OCI-LY7 (cell line): ENCODE data around the gene ANKRD34A. TPM values are rescaled to one million over a fixed set of nuclear protein-coding genes. Genes with fewer than 3 reads are reported as not detected.
A peak's percentile ranks its signal among the peaks of the same experiment; 100 is the strongest.
"Not testable (repeated sequence)": the region's sequence is repeated elsewhere in the genome, so short reads cannot be mapped to it uniquely, and the experiment has no call there.

Source experiments
- BruUV-seq: library from RNA; stranded (reverse); fragments of 400-500 nt; replicated peaks from 2 replicates; lab custom pipeline; 2021; lab: Mats Ljungman, UMichigan
- CTCF ChIA-PET: fragments of 300-600 bp; sonication (Branson Sonifier 250); formaldehyde crosslinking; loops from one replicate; lab custom pipeline; 2022; ENCODE audit warnings: antibody characterized with exemption; ENCODE audit not compliant: unreplicated experiment; lab: Charles Lee
- POLR2A ChIA-PET: fragments of 300-600 bp; sonication (Branson Sonifier 250); formaldehyde crosslinking; loops from one replicate; lab custom pipeline; 2022; ENCODE audit warnings: antibody characterized with exemption; lab: Charles Lee
- DNase-seq: peaks from one replicate; pipeline ENCODE4 v3.0.0-alpha.2; 2015; ENCODE audit warnings: low spot score
- H2AFZ ChIP-seq: fragments of 200-600 bp; sonication (generic), shearing (Covaris generic); 2 replicates; pipeline ENCODE4 v1.6.1; 2014; ENCODE audit warnings: mild to moderate bottlenecking, antibody characterized with exemption, low read length, moderate library complexity
- H3K27ac ChIP-seq: fragments of 200-600 bp; sonication (generic); 2 replicates; pipeline ENCODE4 v1.5.1; 2014; ENCODE audit warnings: mixed run types, low read depth, mild to moderate bottlenecking, moderate library complexity, low read length, inconsistent platforms; ENCODE audit not compliant: poor library complexity, severe bottlenecking
- H3K36me3 ChIP-seq: fragments of 200-600 bp; sonication (generic); 2 replicates; pipeline ENCODE4 v1.6.1; 2014; ENCODE audit warnings: mild to moderate bottlenecking, antibody characterized with exemption, low read length, moderate library complexity, mixed read lengths; ENCODE audit not compliant: insufficient read depth
- H3K4me1 ChIP-seq: fragments of 200-600 bp; sonication (generic); 2 replicates; pipeline ENCODE4 v1.5.1; 2014; ENCODE audit warnings: mild to moderate bottlenecking, low read length; ENCODE audit not compliant: insufficient read depth, poor library complexity, severe bottlenecking
- H3K4me2 ChIP-seq: fragments of 200-600 bp; sonication (generic); 2 replicates; pipeline ENCODE4 v1.6.1; 2014; ENCODE audit warnings: mild to moderate bottlenecking, low read length
- H3K4me3 ChIP-seq: fragments of 200-600 bp; sonication (generic); 2 replicates; pipeline ENCODE4 v1.5.1; 2014; ENCODE audit warnings: mild to moderate bottlenecking, low read depth, low read length; ENCODE audit not compliant: poor library complexity, severe bottlenecking
- H3K79me2 ChIP-seq: fragments of 200-600 bp; sonication (generic); 2 replicates; pipeline ENCODE4 v1.6.1; 2016; ENCODE audit warnings: low read depth, mild to moderate bottlenecking, low read length, moderate library complexity, mixed read lengths; ENCODE audit not compliant: insufficient read depth
- H3K9me2 ChIP-seq: fragments of 200-600 bp; sonication (generic); 2 replicates; pipeline ENCODE4 v1.6.1; 2016; ENCODE audit warnings: mild to moderate bottlenecking, low read length, mixed read lengths; ENCODE audit not compliant: insufficient read depth
- H3K9me3 ChIP-seq: fragments of 200-600 bp; sonication (generic); 2 replicates; pipeline ENCODE4 v1.6.1; 2014; ENCODE audit warnings: mild to moderate bottlenecking, mixed run types, low read length, mixed read lengths
- H4K20me1 ChIP-seq: fragments of 200-600 bp; sonication (generic); 2 replicates; pipeline ENCODE4 v1.6.1; 2014; ENCODE audit warnings: mild to moderate bottlenecking, antibody characterized with exemption, low read length, moderate library complexity, mixed read lengths; ENCODE audit not compliant: insufficient read depth
- CTCF ChIP-seq: fragments of 200-600 bp; sonication (generic); conservative IDR thresholded peaks from 2 replicates; pipeline ENCODE4 v1.5.1; 2014; ENCODE audit warnings: mild to moderate bottlenecking, antibody characterized with exemption, low read length, moderate library complexity, mixed read lengths
- EZH2phosphoT487 ChIP-seq: fragments of 200-600 bp; sonication (generic); IDR thresholded peaks from 2 replicates; pipeline ENCODE4 v1.6.1; 2018; ENCODE audit warnings: low read depth, borderline replicate concordance, mild to moderate bottlenecking, mixed run types, antibody characterized with exemption, low read length, moderate library complexity, mixed read lengths
- intact Hi-C: fragments of 100-400 bp; cut with micrococcal nuclease; formaldehyde crosslinking; loops from one replicate; pipeline ENCODE4 v1.10.0; 2022; ENCODE audit not compliant: unreplicated experiment
- total RNA-seq, 2 experiments: library from RNA; depleted of rRNA in 1 of 2; stranded (reverse); fragments of >200 nt in 1 of 2; shearing (Covaris generic) in 1 of 2; gene quantifications; 2 replicates each; pipeline ENCODE4 v1.2.3, GENCODE V29; 2014 to 2022

ANKRD34A gene
- total RNA-seq, 2 experiments from 2014 or later, result 1.9 to 4.8 TPM

GRCh38 chr1:145936247-145936646 is 28.1 kb downstream of the ANKRD34A start:
- ChIA-PET CTCF (no interaction called here), POLR2A (interaction anchor here (1.1 to 1.2 kb wide), 2 partner anchors 9 to 22 kb away, joined by 3 read pairs; partner anchors contain the start of genes LIX1L and RBM8A)
- Histone ChIP-seq H3K36me3 (peaks cover 28% of the 10 kb centered on the region), H3K4me3 (no peak overlapping the region), H3K4me2 (no peak overlapping the region), H2AFZ (no peak overlapping the region), H3K9me3 (no peaks in the 10 kb centered on the region), H3K79me2 (no peaks in the 10 kb centered on the region), H3K27ac (no peak overlapping the region), H4K20me1 (no peaks in the 10 kb centered on the region), H3K4me1 (peaks cover 32% of the 10 kb centered on the region), H3K9me2 (no peaks in the 10 kb centered on the region)
- no peak for DNase-seq
- intact Hi-C loops, result no loop called here
- BruUV-seq, result no TSS peak
- no peak for TF ChIP-seq EZH2phosphoT487
- no peak for TF ChIP-seq CTCF

- no TSS peak for BruUV-seq
- H3K9me3 ChIP-seq, result no peaks in the 10 kb centered on the region
Observed at GRCh38 chr1:145935708-145936107, 28.7 kb downstream of the ANKRD34A start.

GRCh38 chr1:145932522-145933009 is 31.8 kb downstream of the ANKRD34A start:
- not testable (repeated sequence) for H4K20me1 ChIP-seq, H3K9me2 ChIP-seq, H3K79me2 ChIP-seq, BruUV-seq, H3K9me3 ChIP-seq
- POLR2A ChIA-PET, result interaction anchor here (1.1 kb wide), 2 partner anchors 22 to 32 kb away, joined by 3 to 6 read pairs; partner anchors contain the start of genes ANKRD34A and POLR3GL
- Histone ChIP-seq H3K4me1 (peaks cover 37% of the 10 kb centered on the region), H2AFZ (peak overlapping the region; percentile 28; the same call in 1 of the 2 replicates), H3K36me3 (peaks cover 22% of the 10 kb centered on the region; the same call in 1 of the 2 replicates), H3K4me2 (peak overlapping the region; percentile 55), H3K4me3 (peak overlapping the region; percentile 45), H3K27ac (peak overlapping the region; percentile 60)
- intact Hi-C loops, result loop anchor here (1.0 kb wide), 1 partner anchor 25 kb away; no protein-coding TSS in a partner anchor
- DNase-seq, result peak; percentile 83
- CTCF ChIA-PET, result interaction anchor here (0.6 kb wide), 1 partner anchor 101 kb away, joined by 3 read pairs; no protein-coding TSS in a partner anchor

More at GRCh38 chr1:145935708-145936107, 28.7 kb downstream of the ANKRD34A start:
- intact Hi-C loops, result no loop called here
- Histone ChIP-seq H2AFZ (no peak overlapping the region), H3K4me2 (no peak overlapping the region), H3K36me3 (peaks cover 24% of the 10 kb centered on the region), H3K9me2 (no peaks in the 10 kb centered on the region), H4K20me1 (no peaks in the 10 kb centered on the region), H3K4me1 (peaks cover 32% of the 10 kb centered on the region), H3K79me2 (no peaks in the 10 kb centered on the region), H3K4me3 (no peak overlapping the region), H3K27ac (no peak overlapping the region)
- DNase-seq, result no peak
- POLR2A ChIA-PET, result interaction anchor here (0.7 to 1.2 kb wide), 3 partner anchors 8 to 77 kb away, joined by 3 read pairs; partner anchors contain the start of genes LIX1L, PIAS3 and RBM8A
- CTCF ChIA-PET, result no interaction called here
- TF ChIP-seq CTCF (no peak), EZH2phosphoT487 (no peak)
